Small intestine (tissue), 7 donors: ENCODE measurements around the gene ZFP36. TPM values are rescaled to one million over a fixed set of nuclear protein-coding genes. Genes with fewer than 3 reads are reported as not detected.
A peak's percentile ranks its signal among the peaks of the same experiment; 100 is the strongest.

Source experiments
- DNase-seq, 2 donors: peaks; one replicate each; pipeline versions ENCODE4 v3.0.0 to v3.0.0-alpha.2; 2013
- FAIRE-seq: peaks from 2 replicates; lab custom pipeline; 2012; peaks lifted over from hg19 to GRCh38; lab: Jason Lieb, UNC
- H3K27ac ChIP-seq, 3 donors: one replicate each; pipeline ENCODE4 v1.5.1; 2013; ENCODE audit warnings: low read length in 2 of 3, mild to moderate bottlenecking in 2 of 3, control low read depth in 1 of 3, inconsistent platforms in 1 of 3, low read depth in 1 of 3, moderate library complexity in 1 of 3
- H3K27me3 ChIP-seq, 3 donors: one replicate each; pipeline ENCODE4 v1.6.1; 2013; ENCODE audit warnings: low read length in 3 of 3, inconsistent platforms in 1 of 3; ENCODE audit not compliant: control insufficient read depth in 3 of 3, insufficient read depth in 3 of 3
- H3K36me3 ChIP-seq, 3 donors: one replicate each; pipeline ENCODE4 v1.6.1; 2013; ENCODE audit warnings: low read length in 3 of 3, inconsistent platforms in 1 of 3, low read depth in 1 of 3, mild to moderate bottlenecking in 1 of 3, moderate library complexity in 1 of 3; ENCODE audit not compliant: control insufficient read depth in 3 of 3, insufficient read depth in 2 of 3
- H3K4me1 ChIP-seq, 3 donors: one replicate each; pipeline ENCODE4 v1.6.1; 2013; ENCODE audit warnings: low read length in 2 of 3, inconsistent platforms in 1 of 3, low read depth in 1 of 3, mild to moderate bottlenecking in 1 of 3, moderate library complexity in 1 of 3; ENCODE audit not compliant: control insufficient read depth in 3 of 3, insufficient read depth in 2 of 3
- H3K4me3 ChIP-seq, 3 donors: one replicate each; pipeline ENCODE4 v1.5.1; 2013; ENCODE audit warnings: low read length in 3 of 3, control low read depth in 1 of 3, inconsistent platforms in 1 of 3, low read depth in 1 of 3, mild to moderate bottlenecking in 1 of 3, moderate library complexity in 1 of 3
- H3K9me3 ChIP-seq, 2 donors: one replicate each; pipeline ENCODE4 v1.6.1; 2013; ENCODE audit warnings: low read depth in 1 of 2, low read length in 1 of 2; ENCODE audit not compliant: control insufficient read depth in 2 of 2, insufficient read depth in 1 of 2
- WGBS, 3 donors: extraction: QIAGEN DNeasy Blood & Tissue Kit; methylation state at CpG; one replicate each; pipeline ENCODE4 v1.1.7; 2013; 5-methylcytosine and 5-hydroxymethylcytosine counted together
- polyA plus RNA-seq, 4 donors: library from polyadenylated mRNA; stranded (reverse) in 3 of 4; unstranded in 1 of 4; fragments of 200-250 nt in 3 of 4; fragments of 120-200 nt in 1 of 4; gene quantifications; one replicate each; pipeline versions ENCODE4 v1.2.1 to v1.2.3, GENCODE V29; 2013
- donor health status: healthy with polysubstance abuse.
- donor health status: control.
- donor health status: control.
- donor health status: Bipolar disorder and iron deficiency.
- donor health status: healthy.

ZFP36 gene
- polyA plus RNA-seq, 4 donors: 104 to 365 (median 195) TPM

GRCh38 chr19:39427707-39428106, 21.1 kb downstream of the ZFP36 start:
- DNase-seq: no peak
- 88 to 90% (median 89%) methylated on average over 11 of the region's 11 CpGs for WGBS, 3 donors

GRCh38 chr19:39428283-39429112, 21.9 kb downstream of the ZFP36 start:
- no peak for FAIRE-seq
- DNase-seq: peak; percentile 18 to 73
- Histone ChIP-seq H3K4me3 (no peak overlapping the region), H3K36me3 (peaks cover 4 to 42% (median 6%) of the 10 kb centered on the region in 3 donors), H3K27me3 (no peaks in the 10 kb centered on the region), H3K27ac (peak overlapping the region in 2 of 3 donors; percentile 58 to 84), H3K9me3 (no peaks in the 10 kb centered on the region), H3K4me1 (peaks cover 0 to 10% (median 5%) of the 10 kb centered on the region in 3 donors)
- WGBS, 3 donors: 28 to 36% (median 30%) methylated on average over 21 to 23 of the region's 23 CpGs

More at GRCh38 chr19:39427707-39428106, 21.1 kb downstream of the ZFP36 start:
- peaks cover 0 to 42% (median 2%) of the 10 kb centered on the region in 3 donors for H3K36me3 ChIP-seq
- no peaks in the 10 kb centered on the region for H3K9me3 ChIP-seq
- no peaks in the 10 kb centered on the region for H3K27me3 ChIP-seq
- H3K4me3 ChIP-seq: no peak overlapping the region
- FAIRE-seq: no peak
- peak overlapping the region in 1 of 3 donors; percentile 84 for H3K27ac ChIP-seq
- peaks cover 0 to 10% (median 5%) of the 10 kb centered on the region in 3 donors for H3K4me1 ChIP-seq

GRCh38 chr19:39430675-39431593, 24.3 kb downstream of the ZFP36 start:
- Histone ChIP-seq H3K4me1 (peaks cover 2 to 20% (median 14%) of the 10 kb centered on the region in 3 donors), H3K4me3 (no peak overlapping the region), H3K36me3 (peaks cover 5 to 38% (median 6%) of the 10 kb centered on the region in 3 donors), H3K27me3 (no peaks in the 10 kb centered on the region), H3K27ac (peak overlapping the region; percentile 53 to 99 (median 56)), H3K9me3 (no peaks in the 10 kb centered on the region)
- FAIRE-seq (no peak), DNase-seq (peak; percentile 36 to 38)
- 48 to 65% (median 51%) methylated on average over 25 of the region's 25 CpGs for WGBS, 3 donors

GRCh38 chr19:39432677-39433025, 26.0 kb downstream of the ZFP36 start:
- WGBS, 3 donors: 88 to 93% (median 92%) methylated on average over 8 of the region's 8 CpGs
- H3K27me3 ChIP-seq: no peaks in the 10 kb centered on the region
- peaks cover 5 to 38% (median 6%) of the 10 kb centered on the region in 3 donors for H3K36me3 ChIP-seq
- no peak overlapping the region for H3K27ac ChIP-seq
- peaks cover 2 to 27% (median 19%) of the 10 kb centered on the region in 3 donors for H3K4me1 ChIP-seq
- no peaks in the 10 kb centered on the region for H3K9me3 ChIP-seq
- DNase-seq (no peak), FAIRE-seq (no peak)
- H3K4me3 ChIP-seq: no peak overlapping the region

GRCh38 chr19:39433480-39434079, 26.9 kb downstream of the ZFP36 start:
- H3K27me3 ChIP-seq: no peaks in the 10 kb centered on the region
- H3K9me3 ChIP-seq: no peaks in the 10 kb centered on the region
- no peak for FAIRE-seq
- H3K4me3 ChIP-seq: no peak overlapping the region
- peak overlapping the region in 1 of 3 donors; percentile 12 for H3K27ac ChIP-seq
- peaks cover 5 to 38% (median 6%) of the 10 kb centered on the region in 3 donors for H3K36me3 ChIP-seq
- DNase-seq: no peak
- peaks cover 2 to 20% (median 19%) of the 10 kb centered on the region in 3 donors for H3K4me1 ChIP-seq
- WGBS, 3 donors: 92 to 95% (median 94%) methylated on average over 8 of the region's 8 CpGs

GRCh38 chr19:39434123-39435076, 27.8 kb downstream of the ZFP36 start:
- Histone ChIP-seq H3K27ac (peak overlapping the region in 1 of 3 donors; percentile 58), H3K4me3 (peak overlapping the region in 2 of 3 donors; percentile 75 to 80), H3K36me3 (peaks cover 5 to 38% (median 6%) of the 10 kb centered on the region in 3 donors), H3K4me1 (peaks cover 2 to 19% (median 16%) of the 10 kb centered on the region in 3 donors), H3K27me3 (no peaks in the 10 kb centered on the region), H3K9me3 (no peaks in the 10 kb centered on the region)
- FAIRE-seq (no peak), DNase-seq (no peak)
- 24 to 43% (median 29%) methylated on average over 10 of the region's 10 CpGs for whole genome bisulfite sequencing, 3 donors

- 0% methylated on average over 54 to 61 of the region's 61 CpGs for WGBS, 3 donors
- FAIRE-seq: no peak
- H3K27me3 ChIP-seq: no peaks in the 10 kb centered on the region
Observed at GRCh38 chr19:39435499-39436349, 29.1 kb downstream of the ZFP36 start, which contains the start of gene RPS16. Gene RPS16 (minus strand): TSS chr19:39435949. CDS start chr19:39435895, 54 bp downstream.

More at GRCh38 chr19:39435499-39436349, 29.1 kb downstream of the ZFP36 start, which contains the start of gene RPS16:
- Histone ChIP-seq H3K27ac (peak within 1 kb of the TSS; percentile 72 to 94 (median 83)), H3K36me3 (peaks cover 5 to 38% (median 6%) of the 10 kb centered on the region in 3 donors), H3K4me3 (peak within 1 kb of the TSS; percentile 75 to 97 (median 80)), H3K4me1 (peaks cover 2 to 19% (median 16%) of the 10 kb centered on the region in 3 donors), H3K9me3 (no peaks in the 10 kb centered on the region)
- DNase-seq: peak; percentile 98
